HG03039 (cell line): Measurements from ENCODE around the gene FOXP3.

Experiments used
- ATAC-seq: cut with Tn5 transposase; IDR thresholded peaks from one replicate; pipeline ENCODE4 v1.9.1; 2021; ENCODE audit warnings: mild to moderate bottlenecking, moderate library complexity; ENCODE audit not compliant: unreplicated experiment

The FOXP3 gene

GRCh38 chrX:49250578-49250977 lies 13.9 kb downstream of the FOXP3 start:
- no peak for ATAC-seq

DNA sequence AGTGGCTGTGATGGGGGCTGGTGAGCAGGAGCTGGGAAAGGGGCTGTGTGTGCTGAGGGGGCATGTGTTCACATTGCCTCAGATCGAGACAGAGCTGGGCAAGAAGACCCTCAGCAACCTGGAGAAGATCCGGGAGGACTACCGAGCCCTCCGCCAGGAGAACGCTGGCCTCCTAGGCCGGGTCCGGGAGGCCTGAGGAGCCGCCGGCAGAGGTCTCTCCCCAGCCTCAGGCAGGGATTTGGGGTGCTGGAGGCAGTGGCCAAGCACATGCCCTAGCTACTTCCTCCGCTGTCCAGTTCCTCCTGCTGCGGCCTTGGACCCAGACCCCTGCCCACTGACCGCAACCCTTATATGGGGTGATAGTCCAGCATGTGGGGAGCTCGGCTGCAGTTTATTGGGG lies 14.4 kb downstream of the FOXP3 start:
- ATAC-seq, result no peak

DNA sequence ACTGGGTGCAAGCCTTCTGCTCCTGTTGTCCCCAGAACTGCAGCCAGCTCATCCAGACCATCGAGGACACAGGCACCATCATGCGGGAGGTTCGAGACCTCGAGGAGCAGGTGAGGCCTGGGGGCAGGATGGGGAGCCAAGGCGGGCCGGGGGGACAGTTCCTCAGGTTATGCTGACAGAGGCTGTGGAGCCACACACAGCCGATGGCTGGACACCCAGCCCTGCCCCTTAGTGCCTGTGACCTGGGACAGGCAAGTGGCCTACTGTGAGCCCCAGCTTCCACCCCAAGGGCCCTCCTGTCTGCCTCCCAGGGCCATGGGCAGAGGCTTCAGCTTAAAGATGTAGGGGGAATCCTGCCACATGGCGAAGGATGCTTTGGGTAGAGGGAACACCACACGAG lies 14.9 kb downstream of the FOXP3 start:
- no peak for ATAC-seq

GRCh38 chrX:49249071-49249470 lies 15.4 kb downstream of the FOXP3 start:
- no peak for ATAC-seq

- no peak for ATAC-seq
Observed at GRCh38 chrX:49247916-49248811, 16.3 kb downstream of the FOXP3 start.

DNA sequence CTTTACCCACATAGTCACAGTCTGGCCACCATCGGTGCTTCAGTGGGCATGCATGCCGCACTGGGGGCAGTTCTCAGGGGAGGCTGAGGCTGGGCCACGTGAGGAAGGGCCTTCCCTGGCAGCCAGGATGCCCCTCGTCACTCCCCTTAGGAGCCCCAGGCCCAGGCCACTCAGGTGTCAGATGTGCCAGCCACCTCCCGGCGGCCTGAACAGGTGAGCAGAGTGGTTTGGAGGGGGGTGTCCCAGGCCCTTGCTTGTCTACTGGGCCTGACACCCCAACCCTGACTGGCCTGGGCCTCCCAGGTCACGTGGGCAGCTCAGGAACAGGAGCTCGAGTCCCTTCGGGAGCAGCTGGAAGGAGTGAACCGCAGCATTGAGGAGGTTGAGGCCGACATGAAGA lies 17.2 kb downstream of the FOXP3 start:
- no peak for ATAC-seq

DNA sequence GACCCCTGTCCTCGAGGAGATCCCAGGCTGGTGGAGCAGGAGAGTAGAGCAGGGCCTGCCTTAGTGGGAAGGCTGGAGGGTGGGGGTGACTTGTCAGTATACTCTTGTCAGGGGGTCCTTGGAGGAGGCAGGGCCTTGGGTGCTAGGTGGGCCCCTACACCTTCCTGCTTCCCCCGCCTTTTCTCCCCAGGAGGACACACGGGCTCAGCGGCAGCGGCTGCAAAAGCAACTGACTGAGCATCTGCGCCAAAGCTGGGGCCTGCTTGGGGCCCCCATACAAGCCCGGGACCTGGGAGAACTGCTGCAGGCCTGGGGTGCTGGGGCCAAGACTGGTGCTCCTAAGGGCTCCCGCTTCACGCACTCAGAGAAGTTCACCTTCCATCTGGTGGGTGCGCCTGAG lies 18.0 kb downstream of the FOXP3 start:
- no peak for ATAC-seq

- ATAC-seq, result no peak
Observed at GRCh38 chrX:49244207-49244606, 20.3 kb downstream of the FOXP3 start.

DNA sequence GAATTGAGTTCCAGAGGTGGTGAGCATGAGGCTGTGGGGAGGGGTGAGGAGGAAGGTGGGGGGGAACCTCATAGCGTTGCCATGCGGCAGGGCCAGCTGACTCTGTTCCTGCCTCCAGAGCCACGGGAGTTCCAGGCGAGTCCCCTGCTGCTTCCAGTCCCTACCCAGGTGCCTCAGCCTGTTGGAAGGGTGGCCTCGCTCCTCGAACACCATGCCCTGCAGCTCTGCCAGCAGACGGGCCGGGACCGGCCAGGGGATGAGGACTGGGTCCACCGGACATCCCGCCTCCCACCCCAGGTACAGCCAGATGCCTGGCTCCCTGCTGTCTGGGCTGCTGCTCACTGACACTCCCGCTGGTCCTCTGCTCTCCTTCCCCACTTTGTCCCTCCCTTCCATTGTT lies 21.3 kb downstream of the FOXP3 start:
- no peak for ATAC-seq

GRCh38 chrX:49242545-49243066 lies 21.9 kb downstream of the FOXP3 start:
- no peak for ATAC-seq

DNA sequence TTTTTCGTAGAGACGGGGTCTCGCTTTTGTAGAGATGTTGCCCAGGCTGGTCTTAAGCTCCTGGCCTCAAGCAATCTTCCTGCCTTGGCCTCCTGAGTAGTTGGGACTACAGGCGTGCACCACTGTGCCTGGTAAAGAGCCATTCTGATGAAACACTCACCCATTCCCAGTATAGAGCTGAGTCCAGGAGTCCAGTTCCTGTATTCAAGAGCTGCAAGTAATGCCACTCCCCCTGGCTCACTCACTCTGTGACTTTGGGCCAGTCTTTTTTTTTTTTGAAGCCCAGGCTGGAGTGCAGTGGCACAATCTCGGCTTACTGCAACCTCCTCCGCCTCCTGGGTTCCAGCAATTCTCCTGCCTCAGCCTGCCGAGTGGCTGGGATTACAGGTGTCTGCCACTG lies 25.8 kb downstream of the FOXP3 start:
- ATAC-seq, result no peak

DNA sequence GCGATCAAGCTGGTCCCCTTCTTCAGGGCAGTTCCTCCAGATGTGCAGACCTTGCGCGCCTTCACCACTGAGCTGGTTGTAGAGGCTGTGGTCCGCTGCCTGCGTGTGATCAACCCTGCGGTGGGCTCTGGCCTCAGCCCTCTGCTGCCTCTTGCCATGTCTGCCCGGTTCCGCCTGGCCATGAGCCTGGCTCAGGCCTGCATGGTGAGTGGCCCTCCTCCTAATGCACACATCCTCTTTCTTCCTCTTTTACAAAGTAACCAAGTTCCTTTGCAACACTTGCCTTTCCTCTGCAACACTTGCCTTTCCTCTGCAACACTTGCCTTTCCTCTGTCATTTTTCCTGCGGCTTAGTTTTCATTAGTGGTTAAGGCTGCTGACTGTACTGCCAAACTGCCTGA lies 27.4 kb downstream of the FOXP3 start:
- no peak for ATAC-seq

DNA sequence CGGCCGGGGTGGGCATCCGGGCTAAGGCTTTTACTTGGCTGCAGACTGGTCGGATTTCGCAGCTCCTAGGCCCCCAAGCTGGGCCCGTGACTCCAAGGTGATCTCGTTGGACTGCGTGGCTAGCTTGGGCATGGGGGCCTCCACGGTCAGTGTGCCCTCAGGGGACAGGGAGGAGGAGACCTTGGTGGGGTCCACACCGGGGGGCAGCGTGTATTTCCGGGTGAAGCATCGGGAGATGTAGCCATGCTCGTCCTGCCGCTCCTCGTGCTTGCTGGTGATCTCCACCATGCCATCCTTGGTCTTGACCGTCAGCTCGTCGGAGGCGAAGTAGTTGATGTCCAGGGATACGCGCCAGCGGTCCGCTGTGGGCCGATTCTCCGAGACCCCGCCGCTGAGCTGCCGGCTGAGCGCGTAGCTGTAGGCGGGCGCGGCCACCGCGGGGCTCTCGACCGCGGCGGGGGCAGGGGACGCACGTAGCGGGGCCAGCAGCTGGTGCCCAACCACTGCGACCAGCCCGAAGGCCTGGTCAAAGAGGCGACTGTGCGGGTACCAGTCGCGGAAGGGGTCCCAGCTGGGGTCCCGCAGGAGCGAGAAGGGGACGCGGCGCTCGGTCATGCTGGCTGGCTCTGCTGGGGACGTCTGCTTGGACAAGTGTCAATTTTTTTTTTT lies 30.5 kb downstream of the FOXP3 start:
- no peak for ATAC-seq

- ATAC-seq, result no peak
Observed at GRCh38 chrX:49233176-49233575, 31.3 kb downstream of the FOXP3 start, which contains the start of gene CACNA1F. Gene CACNA1F, minus strand, starts transcription at chrX:49233340. Its CDS starts 31 bp downstream, at chrX:49233309.

DNA sequence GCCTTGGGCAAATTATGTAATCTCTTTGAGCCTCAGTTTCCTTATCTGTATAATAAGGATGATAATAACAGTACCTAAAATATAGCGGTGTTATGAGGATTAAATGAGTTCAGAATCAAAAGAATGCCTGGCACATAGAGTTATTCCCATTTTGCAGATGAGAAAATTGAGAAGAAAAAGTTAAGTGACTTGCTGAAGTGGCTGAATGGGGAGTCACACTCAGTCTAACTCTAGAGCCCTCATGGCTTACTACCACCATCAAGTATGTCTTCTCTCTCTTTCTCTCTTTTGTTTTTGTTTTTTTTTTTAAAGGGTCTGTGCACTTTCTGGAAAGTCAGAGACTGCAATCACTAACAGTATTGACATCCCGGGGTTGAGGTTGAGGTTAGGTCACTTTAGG lies 32.0 kb downstream of the FOXP3 start:
- no peak for ATAC-seq

- no peak for ATAC-seq
Observed at GRCh38 chrX:49231333-49232000, 33.0 kb downstream of the FOXP3 start.

GRCh38 chrX:49230500-49231232 lies 33.8 kb downstream of the FOXP3 start:
- peak; percentile 50 for ATAC-seq

GRCh38 chrX:49228185-49228584 lies 36.3 kb downstream of the FOXP3 start:
- no peak for ATAC-seq

GRCh38 chrX:49227726-49228125 lies 36.8 kb downstream of the FOXP3 start:
- ATAC-seq, result no peak

GRCh38 chrX:49226946-49227345 lies 37.6 kb downstream of the FOXP3 start:
- no peak for ATAC-seq

- no peak for ATAC-seq
Observed at GRCh38 chrX:49225858-49226257, 38.7 kb downstream of the FOXP3 start.
